HG02763 (cell line): ENCODE data around the gene STEAP4.
A peak's percentile ranks its signal among the peaks of the same experiment; 100 is the strongest.
"Not testable (repeated sequence)": the region's sequence is repeated elsewhere in the genome, so short reads cannot be mapped to it uniquely, and the experiment has no call there.

Experiments
- ATAC-seq: cut with Tn5 transposase; IDR thresholded peaks from one replicate; pipeline ENCODE4 v1.9.1; 2021; ENCODE audit warnings: mild to moderate bottlenecking, moderate library complexity; ENCODE audit not compliant: unreplicated experiment

Gene STEAP4

DNA sequence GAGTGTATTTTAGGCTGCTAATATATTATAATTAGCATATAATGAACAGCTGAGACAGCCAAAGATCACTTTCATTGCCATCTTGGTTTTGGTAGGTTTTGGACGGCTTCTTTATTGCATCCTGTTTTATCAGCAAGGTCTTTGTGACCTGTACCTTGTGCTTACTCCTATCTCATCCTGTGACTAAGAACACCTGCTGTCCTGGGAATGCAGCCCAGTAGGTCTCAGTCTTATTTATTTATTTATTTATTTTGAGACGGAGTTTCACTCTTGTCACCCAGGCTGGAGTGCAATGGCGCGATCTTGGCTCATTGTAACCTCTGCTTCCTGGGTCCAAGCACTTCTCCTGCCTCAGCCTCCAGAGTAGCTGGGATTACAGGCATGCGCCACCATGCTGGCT, 31.8 kb downstream of the STEAP4 start:
- ATAC-seq = not testable (repeated sequence)

DNA sequence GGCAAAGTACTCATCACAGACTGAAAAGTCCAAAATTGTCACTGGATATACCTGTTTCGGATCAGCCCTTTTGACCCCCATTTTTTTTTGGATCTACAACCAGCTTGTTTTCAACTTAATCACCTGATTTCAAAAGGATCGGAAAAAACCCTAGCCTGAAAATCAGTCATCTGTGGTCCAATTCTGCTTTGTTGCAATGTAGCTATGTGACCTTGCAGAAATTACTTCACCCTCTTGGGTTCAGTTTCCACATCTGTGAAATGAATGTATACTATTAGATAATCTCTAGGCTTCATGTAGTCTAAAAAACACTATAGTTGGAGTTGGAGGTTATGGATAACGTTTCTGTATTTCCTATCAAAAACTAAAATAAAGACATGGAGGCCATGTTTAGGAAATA, 37.1 kb downstream of the STEAP4 start:
- ATAC-seq = no peak

DNA sequence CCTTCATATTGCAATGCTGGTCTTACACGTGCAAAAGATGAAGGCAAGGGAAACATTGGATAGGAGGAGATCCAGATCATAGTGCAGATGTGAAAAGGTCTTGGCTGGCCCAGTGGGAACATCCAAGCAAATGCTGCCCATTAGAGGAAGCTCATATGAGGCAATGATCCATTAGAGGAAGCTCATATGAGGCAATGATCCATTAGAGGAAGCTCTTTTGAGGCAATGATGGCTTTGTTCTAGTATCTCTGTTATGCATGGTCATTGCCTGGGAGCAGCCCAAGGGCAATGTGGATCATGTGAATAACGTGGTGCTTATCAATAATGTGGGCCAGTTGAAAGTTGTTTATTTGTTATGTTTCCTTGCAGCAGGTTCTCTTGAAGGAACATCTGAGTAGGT, 37.8 kb downstream of the STEAP4 start:
- no peak for ATAC-seq

DNA sequence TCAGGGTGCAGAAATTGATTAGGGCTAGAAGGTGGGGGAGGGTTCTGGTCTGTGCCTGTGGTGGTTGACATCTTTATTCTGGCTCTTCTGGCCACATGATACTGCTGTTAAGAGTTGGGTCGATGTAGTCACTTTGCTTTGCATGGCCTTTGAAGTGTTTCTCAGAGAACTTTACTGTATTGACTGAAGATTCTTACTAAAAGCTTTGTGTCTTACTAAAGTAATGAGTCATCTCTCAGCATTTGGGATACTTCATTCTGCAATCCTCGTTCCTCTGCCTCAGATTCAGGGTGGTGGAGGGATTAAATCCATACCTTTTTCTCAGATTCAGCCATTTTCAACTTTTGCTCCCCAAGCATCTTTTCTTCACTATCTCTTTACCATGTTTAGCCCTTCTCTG, 38.6 kb downstream of the STEAP4 start:
- no peak for ATAC-seq

DNA sequence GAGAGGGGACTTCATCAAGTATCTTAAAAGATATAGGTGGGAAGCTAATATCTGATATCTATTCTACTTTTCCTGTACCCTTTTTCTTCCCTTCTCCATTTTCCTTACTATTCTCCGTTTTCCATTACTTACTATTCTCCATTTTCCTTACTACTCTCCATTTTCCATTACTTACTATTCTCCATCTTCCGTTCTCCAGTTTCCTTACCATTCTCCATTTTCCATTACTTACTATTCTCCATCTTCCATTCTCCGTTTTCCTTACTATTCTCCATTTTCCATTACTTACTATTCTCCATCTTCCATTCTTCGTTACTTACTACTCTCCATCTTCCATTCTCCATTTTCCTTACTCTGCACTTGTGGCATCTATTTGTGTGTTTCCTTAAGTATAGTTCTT, 39.3 kb downstream of the STEAP4 start:
- ATAC-seq = no peak

DNA sequence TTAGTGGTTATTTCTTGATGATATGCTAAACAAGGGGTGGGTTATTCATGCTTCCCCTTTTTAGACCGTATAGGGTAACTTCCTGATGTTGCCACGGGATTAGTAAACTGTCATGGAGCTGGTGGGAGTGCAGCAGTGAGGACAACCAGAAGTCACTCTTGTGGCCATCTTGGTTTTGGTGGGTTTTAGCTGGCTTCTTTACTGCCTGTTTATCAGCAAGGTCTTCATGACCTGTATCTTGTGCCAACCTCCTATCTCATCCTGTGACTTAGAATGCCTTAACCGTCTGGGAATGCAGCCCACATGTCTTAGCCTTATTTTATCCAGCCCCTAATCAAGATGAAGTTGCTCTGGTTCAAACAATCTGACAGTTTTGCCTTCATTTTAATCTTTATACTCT, 41.7 kb downstream of the STEAP4 start:
- not testable (repeated sequence) for ATAC-seq

DNA sequence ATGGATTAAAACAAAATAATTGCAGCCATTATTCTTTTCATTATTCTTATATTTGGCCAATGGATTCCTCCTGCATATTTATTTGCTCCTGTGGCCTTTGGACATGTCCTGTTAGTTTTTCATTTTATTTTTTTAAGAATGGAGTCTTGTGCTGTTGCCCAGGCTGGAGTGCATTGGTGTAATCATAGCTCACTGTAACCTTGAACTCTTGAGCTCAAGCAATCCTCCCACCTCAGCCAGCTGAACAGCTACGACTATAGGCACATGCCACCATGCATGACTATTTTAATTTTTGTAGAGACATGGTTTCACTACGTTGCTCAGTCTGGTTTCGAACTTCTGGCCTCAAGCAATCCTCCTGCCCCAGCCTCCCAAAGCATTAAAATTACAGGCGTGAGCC, 44.1 kb downstream of the STEAP4 start:
- ATAC-seq = no peak

DNA sequence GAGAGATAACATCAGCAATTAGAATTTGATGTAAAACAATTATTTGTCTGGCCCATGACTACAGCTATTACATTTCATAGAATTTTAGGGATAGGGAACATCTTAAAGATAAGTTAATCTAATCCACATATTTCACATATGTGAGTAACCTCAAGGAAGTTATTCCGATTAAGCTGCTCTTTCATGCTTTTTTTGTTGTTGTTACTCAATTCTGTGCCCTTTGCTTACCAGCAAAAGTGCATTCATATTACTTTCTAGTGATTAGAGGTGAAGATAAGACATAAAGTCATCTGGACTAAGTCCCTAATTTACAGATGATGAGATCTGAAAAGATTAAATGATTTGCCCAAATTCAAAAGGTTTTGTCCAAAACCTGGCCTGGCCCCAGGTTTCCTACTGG, 46.0 kb downstream of the STEAP4 start:
- ATAC-seq = no peak

DNA sequence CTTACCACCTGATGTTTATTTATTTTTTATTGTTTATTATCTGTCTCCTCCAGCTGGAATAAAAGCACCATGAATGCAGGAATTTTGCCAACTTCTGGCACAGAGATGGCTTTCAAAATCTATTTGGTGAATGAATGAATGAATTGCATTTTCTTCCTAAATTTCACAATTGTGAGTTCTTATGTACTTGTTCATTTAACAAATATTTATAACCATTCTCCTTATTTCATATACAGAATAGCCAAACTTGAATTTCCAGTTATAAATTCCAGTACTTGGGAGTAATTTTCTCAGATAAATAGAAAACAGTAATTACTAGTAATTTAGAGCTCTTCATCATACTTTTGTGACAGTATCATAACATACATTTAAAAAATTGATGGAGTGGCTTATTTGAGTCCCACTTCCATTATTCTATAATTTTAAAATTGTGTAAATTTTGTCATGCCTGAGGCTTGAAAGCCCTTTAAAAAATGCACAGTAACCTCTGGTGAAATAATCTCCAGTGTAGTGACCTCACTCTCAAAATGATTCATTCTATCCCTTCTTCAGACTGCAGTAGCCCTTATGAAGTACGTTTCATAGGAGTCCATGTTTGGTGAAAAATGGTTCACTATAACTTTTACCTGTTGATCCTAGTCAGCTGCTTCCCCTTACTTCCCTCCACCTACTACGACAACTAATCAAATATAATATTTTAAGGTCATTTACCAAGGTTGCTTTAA, 46.9 kb downstream of the STEAP4 start:
- ATAC-seq = no peak

DNA sequence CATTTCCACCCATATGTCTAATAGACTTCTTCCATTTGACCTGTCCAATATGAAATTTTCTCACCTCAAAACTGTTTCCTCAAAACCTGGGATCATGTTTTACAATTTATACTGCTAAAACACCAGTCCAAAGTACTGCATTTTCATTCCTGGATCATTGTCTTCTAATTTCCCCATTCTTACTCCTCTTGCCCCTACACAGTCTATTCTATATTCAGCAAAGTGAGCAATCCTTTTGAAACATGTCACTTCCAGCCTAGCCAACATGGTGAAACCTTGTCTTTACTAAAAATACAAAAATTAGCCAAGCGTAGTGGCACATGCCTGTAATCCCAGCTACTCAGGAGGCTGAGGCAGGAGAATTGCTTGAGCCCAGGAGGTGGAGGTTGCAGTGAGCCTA, 48.4 kb downstream of the STEAP4 start:
- not testable (repeated sequence) for ATAC-seq

DNA sequence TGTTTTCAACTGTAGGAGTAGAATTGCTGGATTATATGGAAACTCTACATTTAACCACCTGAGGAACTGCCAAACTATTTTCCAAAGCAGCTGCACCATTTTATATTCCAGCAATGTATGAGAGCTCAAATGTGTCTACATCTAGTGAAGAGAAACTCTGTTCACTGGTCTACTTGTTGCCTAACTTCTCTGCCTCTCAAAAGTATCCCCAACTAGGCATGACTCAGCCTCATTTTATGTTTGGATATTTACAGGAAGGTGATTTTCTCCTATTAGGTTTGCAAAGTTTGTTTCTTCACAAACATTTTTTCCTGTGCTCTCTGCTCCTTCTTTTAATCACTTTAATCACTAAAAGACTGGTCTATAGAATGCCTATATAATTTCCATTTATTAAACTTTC, 49.8 kb downstream of the STEAP4 start:
- no peak for ATAC-seq

DNA sequence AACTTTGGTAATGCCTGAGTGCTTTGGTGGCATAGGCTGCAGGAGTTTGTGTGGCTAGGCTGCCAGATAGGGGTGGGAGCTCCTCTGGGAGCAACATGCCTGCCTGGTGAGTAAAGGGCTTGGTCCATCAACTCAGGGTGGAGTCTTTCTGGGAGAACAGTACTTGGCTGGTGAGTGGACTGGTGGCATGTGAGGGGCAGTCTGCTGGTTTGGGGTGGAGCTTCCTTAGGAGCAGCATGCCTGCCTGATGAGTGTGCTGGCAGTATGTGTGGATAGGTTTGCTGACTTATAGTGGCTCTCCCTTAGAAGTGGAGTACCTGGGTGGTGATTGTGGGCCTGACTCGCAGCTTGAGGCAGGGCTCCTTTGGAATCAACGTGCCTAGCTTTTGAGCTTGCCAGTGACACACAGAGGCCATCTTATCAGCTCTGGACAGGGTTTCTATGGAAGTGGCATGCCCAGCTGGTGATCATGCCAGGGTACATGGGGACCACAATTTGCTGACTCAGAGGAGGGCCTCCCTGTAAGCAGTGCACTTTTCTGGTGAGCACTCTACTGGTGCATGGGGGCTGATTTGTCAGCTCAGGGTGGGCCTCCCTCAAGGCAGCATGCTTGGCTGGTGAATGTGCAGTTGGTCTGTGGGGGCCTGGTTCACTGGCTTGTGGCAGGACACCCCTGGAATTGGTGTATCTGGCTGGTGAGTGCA, 51.8 kb downstream of the STEAP4 start:
- no peak for ATAC-seq

DNA sequence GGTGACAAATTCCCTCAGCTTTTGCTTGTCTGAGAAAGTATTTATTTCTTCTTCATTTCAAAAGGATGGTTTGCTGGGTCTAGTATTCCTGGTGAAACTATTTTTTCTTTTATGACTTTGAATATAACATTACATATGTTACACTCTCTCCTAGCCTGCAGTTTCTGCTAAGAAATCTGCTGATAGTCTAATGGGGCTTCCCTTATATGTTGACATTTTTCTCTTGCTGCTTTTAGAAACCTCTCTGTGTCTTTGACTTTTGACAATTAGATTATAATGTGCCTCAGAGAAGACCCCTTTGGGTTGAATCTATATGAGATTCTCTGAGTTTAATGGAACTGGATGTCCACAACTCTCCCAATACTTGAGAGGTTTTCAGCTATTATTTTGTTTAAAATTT, 53.1 kb downstream of the STEAP4 start:
- ATAC-seq = no peak

DNA sequence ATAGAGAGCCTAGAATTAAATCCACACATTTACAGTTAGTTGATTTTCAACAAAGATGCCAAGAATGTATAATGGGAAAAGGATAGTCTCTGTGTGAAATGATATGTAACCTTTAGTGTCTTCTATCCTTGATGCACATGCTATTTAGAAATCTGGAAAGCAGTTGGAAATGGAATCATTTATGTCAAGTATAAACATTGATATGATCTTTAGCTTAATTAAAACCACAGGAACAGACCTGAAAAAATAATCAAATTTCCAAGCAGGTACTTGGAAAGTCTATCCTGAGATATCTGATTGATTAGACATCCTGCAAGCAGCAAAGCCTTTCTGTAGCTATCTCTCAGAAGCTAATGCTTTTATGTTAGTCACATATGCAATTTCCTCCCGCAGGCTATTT, 62.4 kb downstream of the STEAP4 start:
- no peak for ATAC-seq

DNA sequence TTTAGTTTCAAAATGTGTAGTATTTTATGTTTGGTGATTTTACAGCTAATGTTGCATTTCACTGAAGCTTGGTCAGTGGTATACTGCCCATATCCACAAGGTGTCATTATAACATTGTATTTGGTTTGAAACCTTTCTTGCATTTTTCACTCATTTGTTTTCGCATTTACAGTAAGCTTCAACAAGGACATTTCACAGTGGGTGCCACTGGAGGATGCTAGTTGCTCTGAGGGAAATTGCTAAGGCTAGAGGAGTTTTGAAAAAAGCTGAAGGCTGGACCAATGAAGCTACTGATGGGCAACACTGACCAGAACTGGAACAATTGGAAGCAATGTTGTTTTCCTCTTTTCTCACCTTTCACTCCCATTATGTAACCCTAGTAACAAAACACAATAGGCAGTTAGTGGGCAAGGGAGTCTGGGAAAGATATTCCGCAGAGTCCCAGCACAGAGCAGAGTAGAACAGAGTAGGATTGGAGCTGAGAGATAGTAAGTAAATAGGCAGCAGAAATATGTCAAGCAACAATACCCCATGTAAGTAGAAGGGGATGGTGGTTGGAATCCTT, 63.3 kb downstream of the STEAP4 start:
- peak; percentile 68 for ATAC-seq

DNA sequence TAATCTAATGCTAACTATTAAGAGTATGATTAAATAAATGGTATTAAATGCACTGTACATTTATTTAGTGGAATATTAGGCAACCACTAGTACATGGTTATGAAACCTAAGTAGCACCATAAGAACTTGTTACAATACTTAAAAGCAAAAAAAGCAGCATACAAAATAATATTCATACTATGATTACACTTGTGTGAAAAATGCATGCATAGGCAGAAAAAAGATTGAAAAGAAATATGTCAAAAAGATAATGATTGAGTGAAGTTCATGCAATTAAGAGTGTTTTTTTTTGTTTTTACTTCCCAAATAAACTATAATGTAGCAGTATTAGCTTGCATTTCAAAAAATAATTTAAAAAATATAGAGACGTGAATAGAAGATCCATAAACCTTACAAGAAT, 66.8 kb downstream of the STEAP4 start:
- ATAC-seq = no peak

DNA sequence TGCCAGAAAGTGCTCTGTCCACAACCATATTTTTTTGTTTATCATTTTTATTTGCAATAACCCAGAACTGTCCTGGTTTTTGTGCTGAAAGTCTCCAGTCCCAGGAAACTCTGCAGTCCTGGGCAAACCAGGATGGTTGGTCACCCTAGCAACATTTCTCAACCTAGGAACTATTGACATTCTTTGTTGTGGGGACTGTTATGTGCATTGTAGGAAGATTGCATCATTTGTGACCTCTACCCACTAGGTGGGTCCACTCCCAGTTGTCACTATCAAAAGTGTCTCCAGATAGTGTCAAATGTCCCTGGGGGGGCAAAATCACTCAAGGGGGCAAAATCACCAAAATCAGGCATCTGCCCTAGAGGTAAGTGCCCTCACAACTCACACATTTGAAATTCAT, 72.9 kb downstream of the STEAP4 start:
- ATAC-seq = no peak

DNA sequence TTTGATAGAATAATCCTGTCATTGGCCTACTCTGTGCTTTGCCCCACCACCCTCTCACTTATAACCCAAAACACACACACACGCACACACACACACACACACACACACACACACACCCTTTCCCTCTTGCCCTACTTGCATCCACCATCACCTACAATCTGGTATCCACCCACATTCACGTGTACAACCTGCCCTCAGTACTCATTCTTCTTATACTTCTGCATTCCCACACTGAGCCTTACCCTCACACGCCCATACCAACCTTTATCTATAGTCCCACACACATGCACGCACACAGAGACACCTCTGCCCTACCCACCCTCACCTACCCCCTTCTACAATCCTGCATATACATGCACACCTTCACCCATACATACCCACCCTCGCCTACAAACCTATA, 76.0 kb downstream of the STEAP4 start:
- no peak for ATAC-seq

DNA sequence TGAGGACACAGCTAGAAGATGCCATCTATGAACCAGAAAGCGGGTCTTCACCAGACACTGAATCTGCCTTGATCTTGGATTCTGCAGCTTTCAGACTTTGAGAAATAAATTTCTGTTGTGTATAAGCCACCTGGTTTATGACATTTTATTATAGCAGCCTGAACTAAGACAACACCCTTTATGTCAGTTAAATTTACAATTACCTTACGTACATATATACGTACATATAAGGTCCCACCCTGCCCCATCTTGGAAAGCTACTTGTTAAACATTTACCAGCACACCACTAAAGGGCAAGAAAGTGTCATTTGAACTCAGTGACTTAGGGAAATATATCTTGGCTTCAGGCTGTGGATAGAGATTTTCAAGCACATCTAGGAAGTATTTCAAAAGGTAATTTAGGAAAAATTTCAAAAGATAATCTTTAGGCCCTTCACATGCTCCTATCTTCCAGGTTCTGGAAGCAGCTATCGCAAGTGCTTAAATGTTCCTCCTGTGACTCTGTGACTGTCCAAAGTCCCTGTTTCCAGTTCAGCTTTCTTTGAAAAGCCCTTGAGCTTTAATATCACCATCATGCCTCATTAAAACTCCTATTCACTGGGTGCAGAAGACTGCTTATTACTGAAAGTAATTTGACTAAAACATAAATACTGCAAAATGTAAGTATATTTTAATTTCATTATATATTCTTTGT, 77.2 kb downstream of the STEAP4 start:
- ATAC-seq = no peak

DNA sequence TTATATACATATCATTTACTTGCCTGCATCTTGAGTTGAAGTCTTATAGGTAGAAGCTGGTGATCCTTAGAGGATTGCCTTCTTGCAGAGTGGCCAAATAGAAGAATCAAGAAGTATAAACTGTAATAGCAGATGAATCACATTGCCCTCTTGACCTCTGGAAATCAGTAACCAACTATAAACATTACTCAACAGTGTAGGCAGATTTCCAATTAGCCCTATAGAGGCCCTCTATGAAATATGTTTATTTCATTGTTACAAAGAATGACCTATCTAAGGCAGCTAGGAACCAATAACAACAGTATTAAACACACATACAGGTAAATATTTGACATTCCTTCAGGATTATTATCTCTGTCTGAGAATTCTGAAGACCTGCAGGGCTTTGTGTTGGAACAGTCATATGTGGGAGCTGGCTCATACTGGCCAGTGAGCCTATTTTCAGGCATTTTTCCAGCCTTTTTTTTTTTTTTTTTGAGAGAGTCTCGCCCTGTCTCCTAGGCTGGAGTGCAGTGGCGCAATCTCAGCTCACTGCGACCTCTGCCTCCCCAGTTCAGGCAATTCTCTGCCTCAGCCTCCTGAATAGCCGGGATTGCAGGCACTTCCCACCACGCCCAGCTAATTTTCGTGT, 79.7 kb downstream of the STEAP4 start:
- ATAC-seq = no peak

DNA sequence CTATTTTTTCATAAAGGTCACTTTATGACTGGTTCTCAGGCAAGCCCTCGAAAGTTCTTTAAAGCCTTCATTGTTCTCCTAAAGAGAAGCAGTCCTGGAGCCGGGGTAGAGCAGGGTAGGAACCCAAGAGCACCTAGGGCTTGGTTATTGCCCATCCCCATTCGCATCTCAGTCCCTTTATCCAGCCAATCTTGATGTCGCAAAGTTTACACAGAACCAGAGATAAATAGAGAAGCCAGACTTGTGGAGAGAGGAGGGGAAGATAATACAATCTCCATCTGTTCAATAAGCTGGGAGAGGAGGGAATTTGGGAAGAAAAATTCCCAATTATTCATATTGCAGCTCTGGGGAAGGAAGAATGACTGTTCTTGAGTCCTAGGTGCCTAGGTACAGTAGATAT, 80.5 kb downstream of the STEAP4 start:
- no peak for ATAC-seq
